ENCODE measurements around the gene ONECUT3.
"Not testable (repeated sequence)": the region's sequence is repeated elsewhere in the genome, so short reads cannot be mapped to it uniquely, and the experiment has no call there.

Gene ONECUT3

DNA sequence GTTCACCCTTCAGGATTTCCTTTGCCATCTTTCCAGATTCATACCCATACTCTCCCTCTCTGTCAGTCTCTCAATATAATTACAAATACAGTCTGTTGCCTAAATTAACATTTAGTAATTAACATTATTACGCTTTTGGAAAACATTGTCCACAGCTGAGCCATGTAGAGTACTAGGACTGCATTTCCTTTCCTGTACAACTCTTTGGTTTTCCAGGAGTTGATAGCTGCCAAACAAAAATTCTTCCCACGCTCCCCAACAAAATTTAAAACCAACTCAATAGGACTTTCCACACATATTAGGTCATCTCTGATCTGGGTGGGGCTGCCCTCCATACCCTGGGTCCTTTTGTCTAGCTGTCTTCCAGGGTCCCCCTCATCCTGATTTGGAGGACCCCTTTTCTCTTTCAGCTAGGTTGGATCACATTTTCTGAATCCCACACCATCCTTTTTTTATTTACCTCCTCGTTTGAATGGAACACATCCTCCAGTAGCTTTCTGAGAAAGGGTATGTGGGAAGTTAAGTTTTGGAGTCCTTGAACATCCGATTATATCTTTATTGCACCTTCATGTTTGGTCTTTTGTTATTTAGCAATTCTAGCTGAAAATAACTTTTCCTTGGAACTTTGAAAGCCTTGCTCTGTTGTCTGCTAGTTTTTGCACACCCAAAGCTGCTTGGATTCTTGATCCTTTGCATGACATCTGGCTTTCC lies 17.7 kb downstream of the ONECUT3 start:
- DNase-seq, result no peak

DNA sequence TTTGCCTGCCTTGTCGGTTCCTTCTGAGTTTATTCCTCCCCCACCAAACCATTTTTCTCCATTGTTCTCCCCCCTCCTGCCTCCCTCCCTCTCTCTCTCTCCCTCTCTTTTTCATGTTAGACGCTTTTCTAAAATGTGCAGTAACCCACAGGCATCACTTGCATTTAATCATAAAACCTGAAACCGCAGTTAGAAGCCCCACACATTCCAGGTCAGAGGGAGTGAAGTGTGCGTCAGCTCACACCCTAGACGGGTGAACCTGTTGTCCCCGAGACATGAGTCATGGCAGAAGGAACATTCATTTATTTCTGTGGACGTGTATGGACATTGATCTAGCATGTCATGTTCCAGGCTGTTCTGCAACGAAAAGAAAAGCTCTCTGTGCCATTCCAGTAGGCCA lies 19.9 kb downstream of the ONECUT3 start:
- DNase-seq, result no peak

DNA sequence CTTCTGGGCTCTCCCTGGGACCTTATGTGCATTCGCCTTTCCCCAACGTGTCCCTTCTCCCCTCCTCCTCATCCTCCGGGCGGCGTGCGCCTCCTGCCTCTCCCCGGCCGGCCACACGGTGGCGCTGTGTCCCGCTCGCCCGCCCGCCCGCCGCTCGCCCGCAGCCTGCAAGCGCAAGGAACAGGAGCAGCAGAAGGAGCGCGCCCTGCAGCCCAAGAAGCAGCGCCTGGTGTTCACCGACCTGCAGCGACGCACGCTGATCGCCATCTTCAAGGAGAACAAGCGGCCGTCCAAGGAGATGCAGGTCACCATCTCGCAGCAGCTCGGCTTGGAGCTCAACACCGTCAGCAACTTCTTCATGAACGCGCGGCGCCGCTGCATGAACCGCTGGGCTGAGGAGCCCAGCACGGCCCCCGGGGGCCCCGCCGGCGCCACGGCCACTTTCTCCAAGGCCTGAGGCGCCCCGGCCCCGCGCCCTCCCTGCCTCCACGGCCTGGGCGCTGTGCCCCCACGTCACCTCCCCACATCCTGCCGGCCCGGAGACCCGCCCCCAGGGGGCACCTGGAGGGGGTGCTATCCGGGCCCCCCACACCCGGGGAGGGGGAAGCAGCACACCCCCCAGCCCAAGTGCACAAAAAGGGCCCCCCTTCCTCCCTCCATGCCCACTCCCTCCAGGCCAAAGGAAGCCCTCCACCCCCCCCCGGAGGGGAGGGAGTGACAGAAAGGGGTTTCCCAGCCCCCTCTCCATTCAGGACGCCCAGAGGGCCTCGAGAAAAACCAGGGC lies 21.9 kb downstream of the ONECUT3 start:
- DNase-seq, result no peak

DNA sequence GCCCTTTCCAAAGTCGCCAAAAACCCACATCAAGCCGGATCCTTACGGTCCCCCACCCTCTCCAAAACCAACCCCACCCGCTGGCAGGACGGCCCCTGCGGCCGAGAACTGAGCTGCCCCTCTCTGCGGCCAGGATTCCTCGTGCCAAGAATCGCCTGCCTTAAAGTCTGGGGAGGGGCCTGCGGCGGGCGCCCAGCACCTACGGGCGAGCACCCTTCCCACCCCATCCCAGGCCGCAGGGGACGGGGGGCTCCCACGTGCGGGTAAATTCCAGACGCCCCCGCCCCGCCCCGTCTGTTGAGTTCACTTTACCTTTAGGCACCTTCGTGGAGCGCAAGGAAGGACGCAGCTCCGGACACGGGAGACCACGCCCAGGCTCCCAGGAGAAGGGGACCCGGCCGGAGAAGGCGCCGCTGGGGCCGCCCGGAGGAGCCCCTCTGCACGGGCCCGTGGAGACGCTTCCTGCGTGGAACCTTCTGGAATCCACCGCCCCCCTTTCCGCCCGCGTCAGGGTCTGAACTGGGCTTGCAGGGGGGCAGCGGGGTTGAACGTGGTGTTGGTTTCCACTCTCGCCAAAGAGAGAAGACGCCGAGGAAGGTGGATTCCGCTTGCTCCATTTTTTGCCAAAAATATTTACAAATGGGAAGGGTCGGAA lies 22.8 kb downstream of the ONECUT3 start:
- no peak for DNase-seq

DNA sequence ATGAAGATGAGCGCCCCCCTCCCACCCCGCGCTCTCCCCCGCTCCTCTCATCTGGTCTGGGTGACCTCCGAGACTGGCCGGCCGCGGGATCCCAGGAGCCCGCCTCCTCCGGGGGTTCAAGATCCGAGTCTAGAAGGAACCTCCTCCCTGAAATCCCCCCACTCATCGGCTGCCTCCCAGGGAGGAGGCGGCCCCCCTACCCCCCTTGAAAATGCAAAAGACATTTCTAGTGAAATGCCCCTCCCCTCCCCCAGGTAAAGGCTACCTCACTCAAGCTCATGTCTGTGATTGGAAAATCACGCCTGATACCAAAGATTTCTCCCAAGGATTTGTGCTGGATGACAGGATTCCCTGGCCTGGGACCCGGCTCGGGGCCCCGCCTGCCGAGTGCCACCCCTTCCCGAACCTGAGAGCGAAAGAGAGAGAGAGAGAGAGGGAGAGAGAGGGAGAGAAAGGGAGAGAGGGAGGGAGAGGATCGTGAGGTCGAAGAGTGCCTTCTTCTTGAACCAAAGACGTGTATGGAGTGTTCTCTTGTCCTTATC lies 23.4 kb downstream of the ONECUT3 start:
- DNase-seq, result no peak

DNA sequence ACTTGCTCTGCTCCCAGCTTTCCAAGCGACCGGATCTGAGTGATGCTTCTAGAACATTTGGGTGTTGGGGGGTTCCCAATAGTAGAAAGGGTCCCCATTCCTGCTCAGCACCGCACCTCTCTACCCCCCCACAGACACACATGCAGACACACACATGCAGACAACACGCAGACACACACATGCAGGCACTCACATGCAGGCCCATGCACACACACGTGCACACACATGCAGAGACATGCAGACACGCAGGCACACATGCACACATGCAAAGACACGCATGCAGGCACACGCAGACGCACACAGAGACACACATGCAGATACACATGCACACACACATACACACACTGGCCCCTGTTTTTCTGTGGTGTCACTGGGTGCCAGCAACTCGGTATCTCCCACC lies 23.8 kb downstream of the ONECUT3 start:
- no peak for DNase-seq

DNA sequence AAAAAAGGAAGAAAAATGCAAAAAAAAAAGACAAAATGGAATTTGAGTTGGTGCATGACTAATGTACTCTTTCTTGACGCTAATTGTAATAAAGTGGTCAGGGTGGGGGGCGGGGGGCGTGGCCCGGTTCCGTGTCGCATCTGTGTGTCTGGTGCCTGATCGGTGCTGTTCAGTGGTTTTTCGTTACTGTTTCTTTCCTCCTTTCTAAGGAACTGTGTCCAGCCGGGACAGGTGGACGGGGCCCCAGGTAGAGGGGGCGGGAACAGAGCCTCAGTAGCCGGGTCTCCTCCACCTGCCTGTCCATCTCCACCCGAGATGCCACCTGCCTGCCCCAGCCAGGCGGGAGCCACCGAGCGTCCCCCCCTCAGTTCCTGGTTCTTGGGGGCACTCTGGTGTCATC lies 26.3 kb downstream of the ONECUT3 start:
- DNase-seq, result no peak

DNA sequence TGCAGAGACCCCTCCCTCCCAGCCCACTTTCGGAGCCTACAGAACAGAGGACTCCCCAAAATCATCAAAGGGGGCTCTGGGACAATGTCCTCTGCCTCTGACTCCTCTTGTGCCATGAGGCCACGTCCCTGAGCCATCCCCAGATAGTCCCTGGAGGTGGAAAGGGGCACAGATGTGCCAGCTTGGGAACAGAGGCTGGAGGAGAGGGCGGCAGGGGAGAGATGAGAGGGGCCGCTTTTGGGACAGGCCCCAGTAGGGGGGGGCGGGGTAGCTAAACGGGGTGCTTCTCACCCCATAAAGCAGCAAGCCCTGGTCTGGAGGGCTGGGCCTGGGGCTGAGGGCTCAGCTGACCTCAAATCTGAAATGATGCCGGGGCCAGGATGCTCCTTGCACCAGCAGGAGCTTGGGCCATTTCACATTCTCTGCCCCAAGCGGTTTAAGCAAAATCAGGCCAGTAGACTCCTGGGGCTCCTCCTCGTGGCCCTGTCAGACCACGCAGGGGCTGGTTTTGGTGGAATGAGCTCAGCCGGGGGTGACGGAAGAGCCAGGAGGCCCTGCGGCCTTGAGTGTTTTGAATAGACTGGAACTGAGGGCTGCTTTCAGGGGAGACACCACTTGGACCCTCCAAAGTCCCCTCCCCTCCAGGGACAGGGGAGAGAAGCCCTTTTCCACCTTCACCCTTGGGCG lies 27.1 kb downstream of the ONECUT3 start:
- DNase-seq, result no peak

DNA sequence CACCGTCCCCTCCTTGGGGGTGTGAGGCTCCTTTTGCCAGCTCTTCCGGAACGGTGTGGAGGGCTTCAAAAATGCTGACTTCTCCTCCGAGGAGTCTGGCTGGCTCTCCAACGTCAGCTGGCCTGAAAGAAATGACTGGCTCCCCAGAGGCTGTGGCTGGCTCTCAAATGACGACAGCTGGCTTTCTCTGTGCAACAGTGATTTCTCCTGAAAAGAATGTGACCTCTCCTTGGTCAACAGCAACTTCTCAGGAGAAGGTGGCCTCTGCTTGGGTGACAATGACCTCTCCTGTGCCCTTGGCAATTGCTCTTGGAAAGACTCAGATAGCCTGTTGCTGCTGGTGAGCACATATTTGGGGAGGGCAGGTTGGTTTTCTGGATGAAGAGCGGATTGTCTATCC lies 29.2 kb downstream of the ONECUT3 start:
- DNase-seq, result no peak

DNA sequence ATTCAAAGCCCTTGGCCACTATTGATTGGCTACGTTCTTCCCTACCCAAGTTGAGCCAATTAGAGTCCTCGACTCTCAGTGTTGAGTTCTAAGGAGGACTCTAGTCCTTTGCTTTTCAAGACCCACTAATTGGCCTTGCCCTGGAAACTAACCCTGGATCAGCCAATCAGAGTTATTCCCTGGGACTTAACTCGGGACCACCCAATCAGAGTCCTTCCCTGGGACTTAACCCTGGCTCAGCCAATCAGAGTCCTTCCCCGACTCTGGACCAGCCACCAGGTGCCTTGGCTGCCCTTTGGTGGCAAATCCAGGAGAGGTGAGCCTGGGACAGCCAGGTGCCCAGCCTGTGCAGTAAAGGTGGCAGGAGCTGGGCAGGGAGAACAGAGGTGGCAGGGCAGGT lies 30.0 kb downstream of the ONECUT3 start:
- DNase-seq, result no peak

DNA sequence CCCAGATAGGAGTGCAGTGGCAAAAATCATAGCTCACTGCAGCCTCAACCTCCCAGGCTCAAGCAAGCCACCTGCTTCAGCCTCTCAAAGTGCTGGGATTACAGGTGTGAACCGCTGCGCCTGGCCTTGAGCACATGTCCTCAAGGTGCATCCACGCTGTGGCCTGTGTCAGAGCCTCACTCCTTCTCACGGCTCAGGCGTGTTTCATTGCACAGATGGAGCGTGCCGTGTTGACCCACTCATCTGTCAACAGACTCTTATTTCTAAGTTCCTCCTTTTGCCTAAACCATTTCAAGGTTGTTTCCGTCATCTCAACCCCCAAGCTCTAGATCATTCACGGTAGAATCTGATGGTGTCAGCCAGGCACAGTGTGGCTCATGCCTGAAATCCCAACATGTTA lies 30.6 kb downstream of the ONECUT3 start:
- DNase-seq, result no peak

DNA sequence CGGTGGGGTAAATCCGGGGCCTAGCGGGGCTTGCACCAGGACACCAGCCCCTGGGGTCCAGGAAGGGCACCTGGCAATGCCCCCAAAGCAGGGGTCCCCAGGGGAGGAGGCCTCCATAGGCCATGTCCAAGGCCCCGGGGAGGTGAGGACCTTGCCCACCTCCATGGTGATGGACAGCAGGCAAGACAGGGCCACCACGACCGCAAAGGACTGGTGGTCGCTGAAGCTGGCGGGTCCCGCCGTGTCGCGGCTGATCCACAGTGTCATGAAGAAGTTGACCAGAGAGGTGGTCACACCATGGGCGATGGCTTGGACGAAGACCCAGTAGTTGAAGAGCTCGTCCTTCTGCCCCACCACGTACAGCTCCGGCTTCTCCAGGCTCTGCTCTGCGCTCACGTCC lies 32.0 kb downstream of the ONECUT3 start:
- DNase-seq, result no peak

DNA sequence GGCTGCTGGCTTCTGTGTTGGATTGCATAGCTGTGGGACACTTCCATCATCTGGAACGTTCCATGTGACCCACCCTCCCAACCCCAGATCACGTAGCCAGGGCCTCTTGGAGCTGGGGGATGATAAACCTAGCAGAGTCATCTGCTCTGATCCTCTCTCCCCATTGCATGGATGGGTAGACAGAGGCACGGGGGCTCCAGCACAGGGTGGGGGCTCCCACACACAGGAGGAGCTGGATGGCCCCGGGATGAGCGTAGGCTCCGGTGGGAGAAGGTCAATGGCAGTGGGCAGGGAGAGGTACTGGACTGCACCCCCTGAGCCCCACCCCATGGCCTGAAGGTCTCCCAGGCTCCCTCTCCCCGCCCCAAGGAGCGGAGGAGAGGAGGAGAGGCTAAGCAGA lies 33.4 kb downstream of the ONECUT3 start:
- no peak for DNase-seq

DNA sequence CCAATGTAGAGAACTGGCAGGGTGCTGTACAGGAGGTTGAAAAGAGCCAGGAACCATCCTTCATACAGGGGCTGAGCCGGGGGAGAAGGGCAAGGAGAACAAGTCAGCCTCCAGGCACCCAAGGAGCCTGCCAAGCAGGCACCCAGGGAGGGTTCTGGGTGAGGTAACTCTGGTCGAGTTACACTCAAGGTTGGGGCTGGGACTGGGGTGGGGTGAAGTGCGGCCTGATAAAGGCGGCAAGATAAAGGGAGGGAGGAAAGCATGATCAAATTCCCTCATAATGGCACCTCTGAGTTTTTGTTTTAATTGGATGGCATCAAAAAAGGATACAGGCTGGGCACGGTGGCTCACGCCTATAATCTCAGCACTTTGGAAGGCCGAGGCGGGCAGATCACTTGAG lies 33.8 kb downstream of the ONECUT3 start:
- no peak for DNase-seq

DNA sequence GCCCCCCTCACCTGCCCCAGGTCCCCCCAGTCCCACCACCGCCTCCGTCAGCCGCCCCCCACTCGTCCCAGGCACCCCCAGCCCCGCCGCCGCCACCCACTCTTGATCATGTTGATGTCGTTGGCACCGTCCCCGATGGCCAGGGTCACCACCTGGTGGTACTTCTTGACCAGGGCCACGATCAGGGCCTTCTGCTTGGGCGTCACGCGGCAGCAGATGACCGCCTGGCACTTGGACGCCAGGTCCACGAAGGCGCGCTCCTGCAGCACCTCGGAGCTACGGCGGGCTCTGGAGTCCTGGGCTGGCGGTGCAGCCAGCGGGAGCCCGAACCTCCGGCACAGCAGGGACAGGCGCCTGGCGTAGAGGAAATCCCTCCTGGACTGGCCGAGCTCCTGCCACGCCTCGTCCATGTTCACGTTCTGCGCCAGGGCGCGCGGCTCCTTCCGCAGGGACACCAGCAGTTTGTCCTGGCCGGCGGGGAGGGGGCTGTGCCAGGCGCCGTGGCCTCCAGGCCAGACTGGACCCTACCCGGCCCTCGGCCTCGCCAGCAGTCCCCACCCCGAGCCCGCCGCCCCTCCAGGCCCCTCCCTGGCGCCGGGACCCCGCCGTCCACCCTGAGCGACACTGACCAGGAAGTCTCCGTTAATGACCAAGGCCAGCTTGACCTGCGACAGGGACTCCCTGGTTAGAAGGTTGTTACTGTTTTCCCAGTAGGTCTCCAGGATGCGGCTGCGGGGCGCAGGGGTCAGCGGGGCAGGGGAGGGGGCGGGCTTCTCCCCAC lies 36.1 kb downstream of the ONECUT3 start:
- no peak for DNase-seq

DNA sequence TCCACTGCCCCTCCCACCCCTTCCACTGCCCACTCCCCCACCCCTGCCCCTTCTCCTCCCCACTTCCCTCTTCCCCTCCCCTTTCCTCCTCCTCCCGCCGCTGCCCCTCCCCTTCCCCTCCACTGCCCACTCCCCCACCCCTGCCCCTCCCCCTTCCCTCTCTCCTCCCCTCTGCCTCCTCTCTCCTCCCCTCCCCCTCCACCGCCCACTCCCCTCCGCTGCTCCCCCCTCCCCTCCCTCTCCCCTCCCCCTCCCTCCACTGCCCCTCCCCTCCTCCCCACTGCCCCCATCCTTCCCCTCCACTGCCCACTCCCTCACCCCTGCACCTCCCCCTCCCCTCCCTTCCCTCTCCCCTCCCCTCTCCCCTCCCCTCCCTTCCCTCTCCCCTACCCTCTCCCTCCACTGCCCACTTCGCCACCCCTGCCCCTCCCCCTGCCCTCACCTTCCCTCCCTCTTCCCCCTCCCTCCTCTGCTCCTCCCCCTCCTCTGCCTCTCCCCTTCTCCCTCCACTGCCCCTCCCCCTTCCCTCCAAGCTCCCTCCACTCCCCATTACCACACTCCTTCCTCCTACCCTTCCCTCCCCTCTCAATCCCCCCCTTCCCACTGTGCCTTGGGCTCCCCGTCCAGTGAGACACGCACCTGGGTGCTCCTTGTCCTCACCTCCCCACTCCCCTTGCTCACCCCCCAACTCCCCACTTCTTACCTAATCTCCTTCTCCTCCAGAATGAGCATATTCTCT lies 36.9 kb downstream of the ONECUT3 start:
- DNase-seq, result no peak

DNA sequence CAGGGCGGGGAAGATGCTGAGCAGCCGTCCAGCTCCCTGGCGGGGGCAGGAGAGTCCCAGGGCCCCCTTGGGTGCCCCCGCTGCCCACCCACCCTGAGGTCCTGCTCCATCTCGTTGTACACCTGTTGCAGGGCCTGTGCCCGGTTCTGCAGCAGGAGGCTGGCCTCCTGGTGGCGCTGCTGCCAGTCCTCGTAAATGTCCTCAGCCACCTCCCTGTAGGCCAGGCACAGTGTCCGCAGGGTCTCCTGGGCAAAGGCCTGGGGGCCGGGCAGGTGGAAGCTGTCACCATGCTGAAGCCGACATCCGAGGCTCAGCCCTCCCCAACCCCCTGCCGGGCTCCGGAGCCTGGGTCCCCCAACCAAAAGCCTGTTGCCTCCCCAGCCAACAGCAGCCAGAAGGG lies 38.6 kb downstream of the ONECUT3 start:
- no peak for DNase-seq

DNA sequence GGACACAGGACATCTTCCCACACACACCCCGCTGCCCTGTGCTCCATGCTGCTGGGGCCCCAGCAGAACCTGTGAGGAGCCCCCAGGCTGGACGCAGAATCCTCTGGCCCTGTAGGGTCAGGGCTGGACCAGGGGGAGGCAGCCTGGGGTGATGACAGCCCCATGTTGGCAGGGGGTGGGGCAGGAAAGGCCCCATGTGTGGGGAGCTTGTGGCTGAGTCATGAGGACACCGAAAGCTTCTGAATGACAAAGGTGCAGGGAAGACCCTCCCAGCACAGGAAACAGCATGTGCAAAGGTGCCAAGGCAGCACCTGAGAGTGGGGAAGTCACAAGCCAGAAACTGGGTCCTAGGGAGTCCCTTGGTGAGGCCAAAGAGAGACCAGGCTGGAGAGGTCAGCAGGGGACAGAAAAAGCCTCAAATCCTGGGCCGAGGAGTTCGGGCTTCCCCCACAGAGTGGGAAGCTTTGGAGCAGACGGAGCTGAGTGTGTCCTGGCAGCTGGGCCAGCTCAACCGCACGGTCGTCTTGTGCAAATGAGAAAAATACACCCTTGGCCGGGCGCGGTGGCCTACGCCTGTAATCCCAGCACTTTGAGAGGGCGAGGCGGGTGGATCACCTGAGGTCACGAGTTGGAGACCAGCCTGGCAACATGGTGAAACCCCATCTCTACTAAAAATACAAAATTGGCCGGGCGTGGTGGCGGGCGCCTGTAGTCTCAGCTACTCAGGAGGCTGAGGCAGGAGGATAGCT lies 41.3 kb downstream of the ONECUT3 start:
- no peak for DNase-seq

DNA sequence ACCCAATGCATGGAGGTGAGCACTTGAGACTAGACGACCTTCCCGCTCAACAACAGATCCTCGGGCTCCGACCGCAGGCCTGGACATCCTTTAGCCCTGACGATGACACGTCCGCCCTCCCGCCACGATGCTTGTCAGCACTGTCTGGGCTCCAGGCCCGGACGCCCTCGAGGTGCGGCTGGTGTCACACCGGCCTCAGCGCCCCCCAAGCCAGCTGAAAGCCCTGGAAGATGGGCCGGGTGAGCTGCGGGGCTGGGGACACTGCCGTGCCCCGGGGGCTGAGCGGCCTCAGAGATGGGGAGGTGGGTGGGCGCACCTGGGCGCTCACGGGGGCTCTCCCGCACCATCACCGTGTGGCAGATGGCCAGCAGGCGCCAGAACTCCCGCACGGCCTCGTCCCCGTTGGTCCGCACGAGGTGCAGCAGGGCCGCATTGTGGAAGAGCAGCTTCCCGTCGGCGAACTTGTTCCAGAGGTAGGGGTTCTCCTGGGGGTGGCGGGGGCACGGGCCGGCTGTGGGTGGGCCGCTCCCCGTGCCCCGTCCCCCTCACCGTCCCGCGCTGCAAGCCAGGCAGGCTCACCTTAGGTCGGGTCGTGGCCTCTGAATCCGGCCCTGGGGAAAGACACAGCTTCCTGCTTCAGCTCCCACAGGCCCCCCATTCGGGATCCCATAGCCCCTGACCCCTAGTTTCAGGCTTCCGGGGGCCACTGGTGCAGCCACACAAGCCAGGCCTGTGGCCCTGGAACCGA lies 43.3 kb downstream of the ONECUT3 start:
- no peak for DNase-seq

DNA sequence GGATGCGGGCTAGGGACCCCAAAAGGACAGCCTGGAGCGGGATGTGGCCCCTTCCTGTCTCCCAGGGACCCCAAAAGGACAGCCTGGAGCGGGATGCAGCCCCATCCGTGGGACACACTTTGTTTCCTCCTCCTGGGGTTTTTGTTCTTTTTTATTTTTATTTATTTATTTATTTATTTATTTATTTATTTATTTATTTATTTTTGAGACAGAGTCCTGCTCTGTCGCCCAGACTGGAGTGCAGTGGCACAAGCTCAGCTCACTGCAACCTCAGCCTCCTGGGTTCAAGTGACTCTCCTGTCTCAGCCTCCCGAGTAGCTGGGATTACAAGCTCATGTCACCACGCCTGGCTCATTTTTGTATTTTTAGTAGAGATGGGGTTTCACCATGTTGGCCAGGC lies 44.0 kb downstream of the ONECUT3 start:
- DNase-seq, result not testable (repeated sequence)
